ENCODE data around the gene KLK3. TPM values are rescaled to one million over a fixed set of nuclear protein-coding genes. Genes with fewer than 3 reads are reported as not detected.
A peak's percentile ranks its signal among the peaks of the same experiment; 100 is the strongest.

The KLK3 gene
- total and polyA plus RNA-seq, 2 experiments from 2014 or later = 0.19 TPM; not detected in 1

DNA sequence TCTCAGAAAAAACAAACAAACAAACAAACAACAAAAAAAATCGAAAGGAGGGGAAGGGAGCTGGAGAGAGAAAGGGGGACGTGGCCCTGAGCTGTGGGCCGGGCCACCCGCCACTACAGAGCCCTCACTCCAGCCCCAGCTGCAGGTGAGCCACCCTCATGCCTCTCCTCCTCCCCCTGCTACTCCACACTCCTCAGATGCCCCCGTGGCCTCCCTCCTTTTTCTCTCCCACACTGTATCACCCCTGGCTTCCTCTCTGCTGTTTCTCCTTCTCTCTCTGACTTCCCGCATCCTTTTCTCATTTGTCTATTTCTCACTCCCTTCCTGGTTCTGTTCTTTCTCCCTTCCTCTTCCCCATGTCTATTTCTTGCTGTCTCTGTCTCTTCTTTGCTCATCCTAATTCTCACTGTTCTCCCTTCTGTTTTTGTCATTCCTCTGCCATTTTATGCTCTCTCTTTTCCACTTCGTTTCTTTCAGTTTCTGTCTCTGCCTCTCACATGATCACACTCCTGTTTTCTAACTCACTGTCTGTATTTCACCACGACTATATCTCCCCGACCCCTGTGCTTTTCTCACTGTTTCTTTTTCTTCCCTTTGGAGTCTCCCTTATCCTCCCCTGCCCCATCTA, 21.2 kb downstream of the KLK3 start:
- H3K27ac ChIP-seq (ENCODE audit: low read depth) = no peak overlapping the region
- TF ChIP-seq CREB1 (CRISPR knock-in tag; IDR thresholded peaks at IDR 0.05; ENCODE audit: low read depth) (no peak), EZH2phosphoT487 (IDR thresholded peaks at IDR 0.05; ENCODE audit: unreplicated experiment) (no peak), ZNF331 (CRISPR knock-in tag; IDR thresholded peaks at IDR 0.05; ENCODE audit: low read depth) (no peak), NANOG (IDR thresholded peaks at IDR 0.05; ENCODE audit: borderline replicate concordance) (no peak), POLR2AphosphoS5 (IDR thresholded peaks at IDR 0.05; ENCODE audit: low read depth) (no peak), STAT1 (IDR thresholded peaks at IDR 0.05; ENCODE audit: unreplicated experiment) (no peak), JUNB (IDR thresholded peaks at IDR 0.05; ENCODE audit: unreplicated experiment) (no peak), ZNF114 (CRISPR knock-in tag; IDR thresholded peaks at IDR 0.05) (no peak), EZH2 (IDR thresholded peaks at IDR 0.05; ENCODE audit: low read depth, unreplicated experiment) (no peak)
- TF ChIP-seq, protein P1, sequence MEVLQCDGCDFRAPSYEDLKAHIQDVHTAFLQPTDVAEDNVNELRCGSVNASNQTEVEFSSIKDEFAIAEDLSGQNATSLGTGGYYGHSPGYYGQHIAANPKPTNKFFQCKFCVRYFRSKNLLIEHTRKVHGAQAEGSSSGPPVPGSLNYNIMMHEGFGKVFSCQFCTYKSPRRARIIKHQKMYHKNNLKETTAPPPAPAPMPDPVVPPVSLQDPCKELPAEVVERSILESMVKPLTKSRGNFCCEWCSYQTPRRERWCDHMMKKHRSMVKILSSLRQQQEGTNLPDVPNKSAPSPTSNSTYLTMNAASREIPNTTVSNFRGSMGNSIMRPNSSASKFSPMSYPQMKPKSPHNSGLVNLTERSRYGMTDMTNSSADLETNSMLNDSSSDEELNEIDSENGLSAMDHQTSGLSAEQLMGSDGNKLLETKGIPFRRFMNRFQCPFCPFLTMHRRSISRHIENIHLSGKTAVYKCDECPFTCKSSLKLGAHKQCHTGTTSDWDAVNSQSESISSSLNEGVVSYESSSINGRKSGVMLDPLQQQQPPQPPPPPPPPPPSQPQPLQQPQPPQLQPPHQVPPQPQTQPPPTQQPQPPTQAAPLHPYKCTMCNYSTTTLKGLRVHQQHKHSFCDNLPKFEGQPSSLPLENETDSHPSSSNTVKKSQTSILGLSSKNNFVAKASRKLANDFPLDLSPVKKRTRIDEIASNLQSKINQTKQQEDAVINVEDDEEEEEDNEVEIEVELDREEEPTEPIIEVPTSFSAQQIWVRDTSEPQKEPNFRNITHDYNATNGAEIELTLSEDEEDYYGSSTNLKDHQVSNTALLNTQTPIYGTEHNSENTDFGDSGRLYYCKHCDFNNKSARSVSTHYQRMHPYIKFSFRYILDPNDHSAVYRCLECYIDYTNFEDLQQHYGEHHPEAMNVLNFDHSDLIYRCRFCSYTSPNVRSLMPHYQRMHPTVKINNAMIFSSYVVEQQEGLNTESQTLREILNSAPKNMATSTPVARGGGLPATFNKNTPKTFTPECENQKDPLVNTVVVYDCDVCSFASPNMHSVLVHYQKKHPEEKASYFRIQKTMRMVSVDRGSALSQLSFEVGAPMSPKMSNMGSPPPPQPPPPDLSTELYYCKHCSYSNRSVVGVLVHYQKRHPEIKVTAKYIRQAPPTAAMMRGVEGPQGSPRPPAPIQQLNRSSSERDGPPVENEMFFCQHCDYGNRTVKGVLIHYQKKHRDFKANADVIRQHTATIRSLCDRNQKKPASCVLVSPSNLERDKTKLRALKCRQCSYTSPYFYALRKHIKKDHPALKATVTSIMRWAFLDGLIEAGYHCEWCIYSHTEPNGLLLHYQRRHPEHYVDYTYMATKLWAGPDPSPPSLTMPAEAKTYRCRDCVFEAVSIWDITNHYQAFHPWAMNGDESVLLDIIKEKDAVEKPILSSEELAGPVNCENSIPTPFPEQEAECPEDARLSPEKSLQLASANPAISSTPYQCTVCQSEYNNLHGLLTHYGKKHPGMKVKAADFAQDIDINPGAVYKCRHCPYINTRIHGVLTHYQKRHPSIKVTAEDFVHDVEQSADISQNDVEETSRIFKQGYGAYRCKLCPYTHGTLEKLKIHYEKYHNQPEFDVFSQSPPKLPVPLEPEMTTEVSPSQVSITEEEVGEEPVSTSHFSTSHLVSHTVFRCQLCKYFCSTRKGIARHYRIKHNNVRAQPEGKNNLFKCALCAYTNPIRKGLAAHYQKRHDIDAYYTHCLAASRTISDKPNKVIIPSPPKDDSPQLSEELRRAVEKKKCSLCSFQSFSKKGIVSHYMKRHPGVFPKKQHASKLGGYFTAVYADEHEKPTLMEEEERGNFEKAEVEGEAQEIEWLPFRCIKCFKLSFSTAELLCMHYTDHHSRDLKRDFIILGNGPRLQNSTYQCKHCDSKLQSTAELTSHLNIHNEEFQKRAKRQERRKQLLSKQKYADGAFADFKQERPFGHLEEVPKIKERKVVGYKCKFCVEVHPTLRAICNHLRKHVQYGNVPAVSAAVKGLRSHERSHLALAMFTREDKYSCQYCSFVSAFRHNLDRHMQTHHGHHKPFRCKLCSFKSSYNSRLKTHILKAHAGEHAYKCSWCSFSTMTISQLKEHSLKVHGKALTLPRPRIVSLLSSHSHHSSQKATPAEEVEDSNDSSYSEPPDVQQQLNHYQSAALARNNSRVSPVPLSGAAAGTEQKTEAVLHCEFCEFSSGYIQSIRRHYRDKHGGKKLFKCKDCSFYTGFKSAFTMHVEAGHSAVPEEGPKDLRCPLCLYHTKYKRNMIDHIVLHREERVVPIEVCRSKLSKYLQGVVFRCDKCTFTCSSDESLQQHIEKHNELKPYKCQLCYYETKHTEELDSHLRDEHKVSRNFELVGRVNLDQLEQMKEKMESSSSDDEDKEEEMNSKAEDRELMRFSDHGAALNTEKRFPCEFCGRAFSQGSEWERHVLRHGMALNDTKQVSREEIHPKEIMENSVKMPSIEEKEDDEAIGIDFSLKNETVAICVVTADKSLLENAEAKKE (CRISPR knock-in tag; IDR thresholded peaks at IDR 0.05) = no peak
- TF ChIP-seq, protein P2, sequence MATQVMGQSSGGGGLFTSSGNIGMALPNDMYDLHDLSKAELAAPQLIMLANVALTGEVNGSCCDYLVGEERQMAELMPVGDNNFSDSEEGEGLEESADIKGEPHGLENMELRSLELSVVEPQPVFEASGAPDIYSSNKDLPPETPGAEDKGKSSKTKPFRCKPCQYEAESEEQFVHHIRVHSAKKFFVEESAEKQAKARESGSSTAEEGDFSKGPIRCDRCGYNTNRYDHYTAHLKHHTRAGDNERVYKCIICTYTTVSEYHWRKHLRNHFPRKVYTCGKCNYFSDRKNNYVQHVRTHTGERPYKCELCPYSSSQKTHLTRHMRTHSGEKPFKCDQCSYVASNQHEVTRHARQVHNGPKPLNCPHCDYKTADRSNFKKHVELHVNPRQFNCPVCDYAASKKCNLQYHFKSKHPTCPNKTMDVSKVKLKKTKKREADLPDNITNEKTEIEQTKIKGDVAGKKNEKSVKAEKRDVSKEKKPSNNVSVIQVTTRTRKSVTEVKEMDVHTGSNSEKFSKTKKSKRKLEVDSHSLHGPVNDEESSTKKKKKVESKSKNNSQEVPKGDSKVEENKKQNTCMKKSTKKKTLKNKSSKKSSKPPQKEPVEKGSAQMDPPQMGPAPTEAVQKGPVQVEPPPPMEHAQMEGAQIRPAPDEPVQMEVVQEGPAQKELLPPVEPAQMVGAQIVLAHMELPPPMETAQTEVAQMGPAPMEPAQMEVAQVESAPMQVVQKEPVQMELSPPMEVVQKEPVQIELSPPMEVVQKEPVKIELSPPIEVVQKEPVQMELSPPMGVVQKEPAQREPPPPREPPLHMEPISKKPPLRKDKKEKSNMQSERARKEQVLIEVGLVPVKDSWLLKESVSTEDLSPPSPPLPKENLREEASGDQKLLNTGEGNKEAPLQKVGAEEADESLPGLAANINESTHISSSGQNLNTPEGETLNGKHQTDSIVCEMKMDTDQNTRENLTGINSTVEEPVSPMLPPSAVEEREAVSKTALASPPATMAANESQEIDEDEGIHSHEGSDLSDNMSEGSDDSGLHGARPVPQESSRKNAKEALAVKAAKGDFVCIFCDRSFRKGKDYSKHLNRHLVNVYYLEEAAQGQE (IDR thresholded peaks at IDR 0.05; ENCODE audit: unreplicated experiment) = no peak
- TF ChIP-seq, protein P3, sequence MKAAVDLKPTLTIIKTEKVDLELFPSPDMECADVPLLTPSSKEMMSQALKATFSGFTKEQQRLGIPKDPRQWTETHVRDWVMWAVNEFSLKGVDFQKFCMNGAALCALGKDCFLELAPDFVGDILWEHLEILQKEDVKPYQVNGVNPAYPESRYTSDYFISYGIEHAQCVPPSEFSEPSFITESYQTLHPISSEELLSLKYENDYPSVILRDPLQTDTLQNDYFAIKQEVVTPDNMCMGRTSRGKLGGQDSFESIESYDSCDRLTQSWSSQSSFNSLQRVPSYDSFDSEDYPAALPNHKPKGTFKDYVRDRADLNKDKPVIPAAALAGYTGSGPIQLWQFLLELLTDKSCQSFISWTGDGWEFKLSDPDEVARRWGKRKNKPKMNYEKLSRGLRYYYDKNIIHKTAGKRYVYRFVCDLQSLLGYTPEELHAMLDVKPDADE (IDR thresholded peaks at IDR 0.05) = no peak
- TF ChIP-seq, protein P4, sequence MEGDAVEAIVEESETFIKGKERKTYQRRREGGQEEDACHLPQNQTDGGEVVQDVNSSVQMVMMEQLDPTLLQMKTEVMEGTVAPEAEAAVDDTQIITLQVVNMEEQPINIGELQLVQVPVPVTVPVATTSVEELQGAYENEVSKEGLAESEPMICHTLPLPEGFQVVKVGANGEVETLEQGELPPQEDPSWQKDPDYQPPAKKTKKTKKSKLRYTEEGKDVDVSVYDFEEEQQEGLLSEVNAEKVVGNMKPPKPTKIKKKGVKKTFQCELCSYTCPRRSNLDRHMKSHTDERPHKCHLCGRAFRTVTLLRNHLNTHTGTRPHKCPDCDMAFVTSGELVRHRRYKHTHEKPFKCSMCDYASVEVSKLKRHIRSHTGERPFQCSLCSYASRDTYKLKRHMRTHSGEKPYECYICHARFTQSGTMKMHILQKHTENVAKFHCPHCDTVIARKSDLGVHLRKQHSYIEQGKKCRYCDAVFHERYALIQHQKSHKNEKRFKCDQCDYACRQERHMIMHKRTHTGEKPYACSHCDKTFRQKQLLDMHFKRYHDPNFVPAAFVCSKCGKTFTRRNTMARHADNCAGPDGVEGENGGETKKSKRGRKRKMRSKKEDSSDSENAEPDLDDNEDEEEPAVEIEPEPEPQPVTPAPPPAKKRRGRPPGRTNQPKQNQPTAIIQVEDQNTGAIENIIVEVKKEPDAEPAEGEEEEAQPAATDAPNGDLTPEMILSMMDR (conservative IDR thresholded peaks at IDR 0.05; ENCODE audit: low read depth in 2 of 2) = no peak
- no peak overlapping the region for H3K4me3 ChIP-seq
- ATAC-seq (no peak), DNase-seq (ENCODE audit: low spot score) (no peak)
- H3F3A ChIP-seq (replicated peaks; ENCODE audit: low read depth) = no peaks in the 10 kb centered on the region
- Mint-ChIP-seq H3K9me3 (peaks cover 8% of the 10 kb centered on the region), H3K4me3 (no peak overlapping the region), H3K27me3 (ENCODE audit: insufficient read depth, low read depth, poor library complexity) (peaks cover 4% of the 10 kb centered on the region), H3K36me3 (ENCODE audit: low read depth) (peaks cover 24% of the 10 kb centered on the region), H3K27ac (no peak overlapping the region), H3K4me1 (no peaks in the 10 kb centered on the region)
- peak overlapping the region; percentile 90; the same call in 1 of the 2 replicates for H2AFZ ChIP-seq
- H3K79me2 ChIP-seq (replicated peaks; ENCODE audit: insufficient read depth) = no peaks in the 10 kb centered on the region
- no peaks in the 10 kb centered on the region for H4K20me1 ChIP-seq (replicated peaks; ENCODE audit: insufficient read depth)
- no peak overlapping the region for H3K4me2 ChIP-seq
- H3K9me2 ChIP-seq (ENCODE audit: insufficient read depth) = no peaks in the 10 kb centered on the region
- peaks cover 9% of the 10 kb centered on the region; the same call in 1 of the 2 replicates for H3K4me1 ChIP-seq (ENCODE audit: insufficient read depth)
- H3K27me3 ChIP-seq (ENCODE audit: insufficient read depth) = no peaks in the 10 kb centered on the region
- H3K36me3 ChIP-seq (ENCODE audit: insufficient read depth) = no peaks in the 10 kb centered on the region

All from GM23338 (cell line).